Tibial nerve (tissue), 4 donors: ENCODE measurements around the gene GRID1. TPM values are rescaled to one million over a fixed set of nuclear protein-coding genes. Genes with fewer than 3 reads are reported as not detected.
A peak's percentile ranks its signal among the peaks of the same experiment; 100 is the strongest.

Experiments
- DNase-seq, 2 donors: peaks; one replicate each; pipeline ENCODE4 v3.0.0-alpha.2; 2019; ENCODE audit warnings: low spot score in 2 of 2
- H3K27ac ChIP-seq, 4 donors: fragments of 200-600 bp; sonication (generic) in 3 of 4; one replicate each; pipeline ENCODE4 v1.5.1; 2017 to 2019; ENCODE audit warnings: mild to moderate bottlenecking in 1 of 4
- H3K27me3 ChIP-seq, 2 donors: fragments of 200-600 bp; sonication (generic) in 1 of 2; one replicate each; pipeline versions ENCODE4 v1.5.1 to v1.6.0; 2017 to 2019
- H3K36me3 ChIP-seq, 3 donors: fragments of 200-600 bp; sonication (generic); one replicate each; pipeline ENCODE4 v1.5.1; 2018 to 2019
- H3K4me1 ChIP-seq, 4 donors: fragments of 200-600 bp; sonication (generic) in 3 of 4; one replicate each; pipeline ENCODE4 v1.5.1; 2017 to 2019
- H3K4me3 ChIP-seq, 4 donors: fragments of 200-600 bp; sonication (generic) in 3 of 4; one replicate each; pipeline ENCODE4 v1.5.1; 2017 to 2019; ENCODE audit warnings: mild to moderate bottlenecking in 1 of 4, moderate library complexity in 1 of 4
- H3K9me3 ChIP-seq, 4 donors: fragments of 200-600 bp; sonication (generic) in 3 of 4; one replicate each; pipeline ENCODE4 v1.5.1; 2017 to 2019
- EP300 ChIP-seq, 2 donors: sonication (generic); formaldehyde crosslinking; IDR thresholded peaks; one replicate each; pipeline ENCODE4 v1.6.1; 2017; ENCODE audit warnings: antibody characterized with exemption in 2 of 2, mild to moderate bottlenecking in 1 of 2
- POLR2A ChIP-seq, 2 donors: fragments of 450-650 bp; IDR thresholded peaks; one replicate each; pipeline ENCODE4 v1.6.1; 2017; ENCODE audit warnings: antibody characterized with exemption in 2 of 2, mild to moderate bottlenecking in 2 of 2, moderate library complexity in 2 of 2
- WGBS, 2 donors: methylation state at CpG; one replicate each; pipeline ENCODE4 v1.1.5; 2018; 5-methylcytosine and 5-hydroxymethylcytosine counted together
- total RNA-seq, 4 donors: library from RNA; depleted of rRNA; stranded (reverse); fragments of >200 nt; gene quantifications; one replicate each; pipeline ENCODE4 v1.1.0, GENCODE V29; 2016
- TF ChIP-seq, protein P1 (sequence below), 5 experiments: fragments of 200-600 bp in 3 of 5; fragments of 450-650 bp in 2 of 5; sonication (generic) in 3 of 5; IDR thresholded peaks; one replicate each; pipeline ENCODE4 v1.5.1; 2016 to 2019; ENCODE audit warnings: antibody characterized with exemption in 5 of 5, mild to moderate bottlenecking in 3 of 5, moderate library complexity in 2 of 5

GRID1 gene
- total RNA-seq, 4 donors from 2014 or later = 7.7 to 16.3 (median 10.5) TPM

DNA sequence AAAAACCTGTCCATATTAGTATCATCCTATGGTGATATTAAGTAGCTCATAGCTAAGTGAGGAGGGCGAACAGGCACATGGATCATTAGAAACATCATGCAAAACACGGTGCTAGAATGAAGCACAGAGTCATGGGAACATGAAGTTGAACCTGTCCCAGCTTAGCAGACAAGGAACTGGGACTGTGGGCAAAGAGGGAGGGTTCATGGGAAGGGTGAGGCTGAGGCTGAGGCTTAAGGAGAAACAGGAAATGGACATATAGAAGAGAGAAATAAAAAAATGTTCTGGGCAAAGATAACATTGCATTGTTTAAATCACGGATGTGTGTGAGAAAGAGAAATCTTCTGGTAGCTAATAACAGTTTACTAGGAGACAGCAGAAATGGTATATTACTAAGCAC, 708.1 kb downstream of the GRID1 start:
- Histone ChIP-seq H3K27me3 (no peaks in the 10 kb centered on the region), H3K4me1 (peaks cover 0 to 13% (median 0%) of the 10 kb centered on the region in 4 donors), H3K4me3 (no peak overlapping the region), H3K9me3 (no peaks in the 10 kb centered on the region), H3K36me3 (no peaks in the 10 kb centered on the region), H3K27ac (no peak overlapping the region)
- TF ChIP-seq, protein P1, sequence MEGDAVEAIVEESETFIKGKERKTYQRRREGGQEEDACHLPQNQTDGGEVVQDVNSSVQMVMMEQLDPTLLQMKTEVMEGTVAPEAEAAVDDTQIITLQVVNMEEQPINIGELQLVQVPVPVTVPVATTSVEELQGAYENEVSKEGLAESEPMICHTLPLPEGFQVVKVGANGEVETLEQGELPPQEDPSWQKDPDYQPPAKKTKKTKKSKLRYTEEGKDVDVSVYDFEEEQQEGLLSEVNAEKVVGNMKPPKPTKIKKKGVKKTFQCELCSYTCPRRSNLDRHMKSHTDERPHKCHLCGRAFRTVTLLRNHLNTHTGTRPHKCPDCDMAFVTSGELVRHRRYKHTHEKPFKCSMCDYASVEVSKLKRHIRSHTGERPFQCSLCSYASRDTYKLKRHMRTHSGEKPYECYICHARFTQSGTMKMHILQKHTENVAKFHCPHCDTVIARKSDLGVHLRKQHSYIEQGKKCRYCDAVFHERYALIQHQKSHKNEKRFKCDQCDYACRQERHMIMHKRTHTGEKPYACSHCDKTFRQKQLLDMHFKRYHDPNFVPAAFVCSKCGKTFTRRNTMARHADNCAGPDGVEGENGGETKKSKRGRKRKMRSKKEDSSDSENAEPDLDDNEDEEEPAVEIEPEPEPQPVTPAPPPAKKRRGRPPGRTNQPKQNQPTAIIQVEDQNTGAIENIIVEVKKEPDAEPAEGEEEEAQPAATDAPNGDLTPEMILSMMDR (IDR thresholded peaks at IDR 0.05) = no peak
- TF ChIP-seq POLR2A (IDR thresholded peaks at IDR 0.05) (no peak), EP300 (IDR thresholded peaks at IDR 0.05) (no peak)
- 47 to 58% methylated on average over 3 of the region's 3 CpGs for WGBS, 2 donors
- no peak for DNase-seq

DNA sequence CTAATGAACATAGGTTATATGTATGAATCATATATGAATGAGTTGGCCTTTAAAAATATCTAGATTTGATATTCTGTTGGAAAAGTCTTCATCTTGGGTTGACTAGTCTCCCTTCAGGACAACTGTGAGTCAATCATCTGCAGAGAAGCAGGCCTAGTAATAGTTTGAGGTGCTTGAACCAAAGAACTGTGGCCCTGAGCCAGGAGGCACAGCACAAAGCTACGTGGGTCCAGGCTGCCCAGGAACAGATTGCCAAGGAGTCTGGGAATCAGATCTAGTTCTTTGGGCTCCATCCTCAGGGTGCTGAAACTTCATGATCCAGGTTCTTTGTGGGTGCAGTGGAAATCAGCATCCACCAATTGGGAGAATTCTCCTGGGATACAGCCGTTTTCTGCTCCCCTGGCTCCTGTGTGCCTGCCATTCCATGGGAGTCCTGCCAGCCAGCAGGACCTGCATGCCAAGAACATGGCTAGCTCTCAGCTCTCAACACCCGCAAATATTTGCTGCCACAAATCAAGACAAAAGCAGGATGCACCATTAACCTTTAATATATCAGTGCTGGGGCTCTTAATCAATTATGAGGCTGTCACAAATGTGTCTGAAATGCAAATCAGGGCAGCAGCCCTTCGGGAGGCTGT, 709.0 kb downstream of the GRID1 start:
- Histone ChIP-seq H3K36me3 (no peaks in the 10 kb centered on the region), H3K9me3 (no peaks in the 10 kb centered on the region), H3K4me3 (no peak overlapping the region), H3K27ac (no peak overlapping the region), H3K4me1 (peaks cover 0 to 13% (median 0%) of the 10 kb centered on the region in 4 donors), H3K27me3 (no peaks in the 10 kb centered on the region)
- 63 to 76% methylated on average over 4 of the region's 4 CpGs for WGBS, 2 donors
- DNase-seq = no peak
- TF ChIP-seq, protein P1 (IDR thresholded peaks at IDR 0.05) = no peak
- TF ChIP-seq EP300 (IDR thresholded peaks at IDR 0.05) (no peak), POLR2A (IDR thresholded peaks at IDR 0.05) (no peak)

DNA sequence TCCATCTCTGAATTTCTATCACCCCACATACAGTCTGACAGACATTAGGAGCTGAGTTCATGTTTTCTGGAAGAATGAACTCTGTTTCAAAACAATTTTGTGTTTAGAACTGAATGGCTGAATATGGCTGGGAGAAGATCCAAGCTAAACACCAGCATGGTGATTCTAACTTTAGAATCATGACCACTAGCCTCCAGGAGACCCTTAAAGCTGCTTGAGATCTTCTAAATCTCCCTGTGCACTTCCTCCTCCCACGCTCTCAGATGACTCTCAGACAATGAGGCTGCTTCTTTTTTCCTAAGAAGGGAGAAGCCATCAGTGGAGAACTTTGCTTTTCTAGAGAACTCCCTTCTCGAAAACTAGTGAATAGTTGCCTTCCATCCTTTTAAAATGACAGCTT, 711.2 kb downstream of the GRID1 start:
- Histone ChIP-seq H3K27me3 (no peaks in the 10 kb centered on the region), H3K4me3 (no peak overlapping the region)
- 20 to 29% methylated on average over 2 of the region's 2 CpGs for WGBS, 2 donors

DNA sequence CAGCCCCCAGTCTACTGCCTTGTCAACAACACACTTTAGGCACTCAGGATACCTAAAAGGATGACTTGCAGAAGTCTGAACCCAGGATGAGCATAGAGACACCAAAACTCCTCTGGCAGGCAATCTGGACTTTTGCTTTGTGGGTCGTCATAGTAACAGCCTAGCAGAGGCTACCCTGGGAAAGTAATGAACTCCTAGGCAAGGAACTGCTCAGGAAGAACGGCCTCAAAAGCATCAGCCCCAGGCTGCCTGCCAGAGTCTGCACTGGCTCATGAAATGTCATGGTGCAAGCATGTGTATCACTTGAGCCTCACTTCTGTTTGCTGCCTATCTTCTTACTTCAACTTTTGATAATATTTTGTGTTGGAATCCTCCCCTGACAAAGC, 715.1 kb downstream of the GRID1 start:
- H3K4me3 ChIP-seq = no peak overlapping the region
- WGBS, 2 donors = 47 to 56% methylated on average over 2 of the region's 2 CpGs
- no peak for DNase-seq
- no peaks in the 10 kb centered on the region for H3K27me3 ChIP-seq
- H3K9me3 ChIP-seq = no peaks in the 10 kb centered on the region
- H3K27ac ChIP-seq = no peak overlapping the region
- no peaks in the 10 kb centered on the region for H3K36me3 ChIP-seq
- peaks cover 0 to 38% (median 0%) of the 10 kb centered on the region in 4 donors for H3K4me1 ChIP-seq
- no peak for TF ChIP-seq EP300 (IDR thresholded peaks at IDR 0.05)
- no peak for TF ChIP-seq POLR2A (IDR thresholded peaks at IDR 0.05)
- TF ChIP-seq, protein P1 (IDR thresholded peaks at IDR 0.05) = no peak

More for the DNA sequence above, 711.2 kb downstream of the GRID1 start:
- no peaks in the 10 kb centered on the region for H3K36me3 ChIP-seq
- peak overlapping the region in 2 of 4 donors; percentile 20 to 43 for H3K27ac ChIP-seq
- peaks cover 0 to 13% (median 0%) of the 10 kb centered on the region in 4 donors for H3K4me1 ChIP-seq
- no peaks in the 10 kb centered on the region for H3K9me3 ChIP-seq
- TF ChIP-seq, protein P1 (IDR thresholded peaks at IDR 0.05) = no peak
- DNase-seq = no peak

DNA sequence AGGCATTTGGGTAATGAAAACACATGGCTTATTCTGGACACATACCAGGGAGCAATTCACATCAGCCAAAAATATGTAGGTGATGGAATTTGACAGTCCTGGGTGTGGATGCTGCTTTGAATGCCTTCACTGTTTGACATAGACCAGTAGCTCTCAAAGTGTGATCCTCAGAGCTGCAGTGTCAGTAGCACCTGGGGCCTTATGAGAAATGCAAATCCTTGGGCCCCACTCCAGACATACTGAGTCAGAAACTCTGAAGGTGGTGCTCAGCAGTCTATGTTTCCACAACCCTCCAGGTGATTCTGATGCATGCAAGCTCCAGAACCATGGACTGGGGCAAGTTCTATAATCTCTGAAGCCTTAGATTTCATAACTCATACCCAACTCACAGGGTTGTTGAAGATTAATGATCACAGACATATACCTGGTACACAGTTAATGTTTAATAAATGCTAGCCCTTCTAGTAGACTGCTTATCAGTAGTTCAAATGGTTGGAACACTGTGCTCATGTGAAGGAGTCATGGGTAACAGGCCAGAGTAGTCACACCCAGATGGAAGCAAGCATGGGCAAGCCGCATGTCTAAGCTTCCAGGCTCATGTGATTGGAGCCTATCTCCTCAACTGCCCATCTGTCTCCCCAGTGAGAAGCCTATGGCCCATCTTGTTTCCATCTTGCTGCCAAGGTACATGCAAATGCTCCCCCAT, 715.7 kb downstream of the GRID1 start:
- Histone ChIP-seq H3K36me3 (no peaks in the 10 kb centered on the region), H3K27ac (no peak overlapping the region), H3K27me3 (no peaks in the 10 kb centered on the region), H3K4me3 (no peak overlapping the region), H3K9me3 (no peaks in the 10 kb centered on the region), H3K4me1 (peaks cover 0 to 37% (median 0%) of the 10 kb centered on the region in 4 donors)
- WGBS, 2 donors = 80 to 92% methylated on average over 1 of the region's 1 CpG
- DNase-seq = no peak
- TF ChIP-seq, protein P1 (IDR thresholded peaks at IDR 0.05) = no peak
- no peak for TF ChIP-seq EP300 (IDR thresholded peaks at IDR 0.05)
- no peak for TF ChIP-seq POLR2A (IDR thresholded peaks at IDR 0.05)
